ENCODE measurements around the gene TRIL.

DNA sequence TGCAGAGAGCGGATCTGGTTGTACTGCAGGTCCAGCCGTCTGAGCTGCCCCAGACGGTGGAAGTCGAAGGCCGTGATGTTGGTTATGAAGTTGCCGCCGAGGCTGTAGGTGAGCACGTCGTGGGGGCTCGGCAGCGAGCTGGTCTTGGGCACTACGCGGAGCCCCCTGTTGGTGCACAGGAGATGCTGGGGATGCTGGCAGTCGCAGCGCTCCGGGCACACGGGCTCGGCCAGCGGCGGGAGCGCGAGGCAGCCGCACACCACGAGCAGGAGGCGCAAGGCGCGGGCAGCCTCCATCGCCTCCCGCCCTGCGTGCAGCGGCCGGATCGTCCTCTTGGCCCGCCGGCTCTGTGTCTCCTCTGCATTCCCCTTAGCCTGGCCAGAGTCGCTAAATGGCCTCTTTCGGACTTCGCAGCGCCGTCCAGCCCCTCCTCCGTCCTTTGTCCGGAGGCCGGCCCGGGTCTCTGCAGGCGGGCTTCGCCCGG, 337 bp downstream of the TRIL start:
- TF ChIP-seq CTCF (IDR thresholded peaks at IDR 0.05) = no peak
- TF ChIP-seq POLR2A (IDR thresholded peaks at IDR 0.05; ENCODE audit: low read depth) = no peak
- TF ChIP-seq POLR2AphosphoS5 (IDR thresholded peaks at IDR 0.05) = no peak

All from esophagus muscularis mucosa (tissue), 3 donors.